Stomach (tissue), 9 donors: ENCODE results near the gene CPT1C. TPM values are rescaled to one million over a fixed set of nuclear protein-coding genes. Genes with fewer than 3 reads are reported as not detected.

ENCODE experiments used
- DNase-seq, 2 donors: peaks; one replicate each; pipeline versions ENCODE4 v3.0.0 to v3.0.0-alpha.2; 2013 to 2019
- H3K27ac ChIP-seq, 5 donors: fragments of 200-600 bp in 4 of 5; sonication (generic) in 4 of 5; one replicate each; pipeline ENCODE4 v1.5.1; 2013 to 2019; ENCODE audit warnings: mild to moderate bottlenecking in 1 of 5, moderate library complexity in 1 of 5
- H3K27me3 ChIP-seq, 3 donors: fragments of 200-600 bp; sonication (generic); one replicate each; pipeline ENCODE4 v1.5.1; 2017 to 2019; ENCODE audit warnings: mixed run types in 1 of 3
- H3K36me3 ChIP-seq, 4 donors: fragments of 200-600 bp; sonication (generic); 1 replicate in 3 of 4; 2 replicates in 1 of 4; pipeline ENCODE4 v1.5.1; 2016 to 2019
- H3K4me1 ChIP-seq, 4 donors: fragments of 200-600 bp; sonication (generic); one replicate each; pipeline ENCODE4 v1.5.1; 2016 to 2019
- H3K4me3 ChIP-seq, 4 donors: fragments of 200-600 bp; sonication (generic) in 3 of 4; one replicate each; pipeline ENCODE4 v1.5.1; 2016 to 2019; ENCODE audit warnings: mild to moderate bottlenecking in 1 of 4
- H3K9me3 ChIP-seq, 4 donors: fragments of 200-600 bp; sonication (generic); one replicate each; pipeline ENCODE4 v1.5.1; 2016 to 2019
- EP300 ChIP-seq: sonication (generic); formaldehyde crosslinking; IDR thresholded peaks from one replicate; pipeline ENCODE4 v1.6.1; 2017; ENCODE audit warnings: antibody characterized with exemption
- POLR2A ChIP-seq, 4 donors: fragments of 450-650 bp; IDR thresholded peaks; one replicate each; pipeline ENCODE4 v1.6.1; 2016; ENCODE audit warnings: antibody characterized with exemption in 4 of 4, control low read depth in 2 of 4, mild to moderate bottlenecking in 1 of 4, moderate library complexity in 1 of 4
- POLR2AphosphoS5 ChIP-seq, 3 donors: sonication (generic); formaldehyde crosslinking; IDR thresholded peaks; one replicate each; pipeline ENCODE4 v1.6.1; 2016; ENCODE audit warnings: antibody characterized with exemption in 3 of 3
- WGBS, 5 donors: extraction: QIAGEN DNeasy Blood & Tissue Kit in 3 of 5; methylation state at CpG; one replicate each; pipeline versions ENCODE4 v1.1.5 to v1.1.7; 2013 to 2018; 5-methylcytosine and 5-hydroxymethylcytosine counted together
- intact Hi-C: fragments of 100-400 bp; cut with DNase I; formaldehyde crosslinking; loops from one replicate; pipeline ENCODE4 v1.15.1; 2023; ENCODE audit warnings: low total_unique reads
- polyA plus RNA-seq, 3 donors: library from polyadenylated mRNA; stranded (reverse); fragments of 200-250 nt; gene quantifications; one replicate each; pipeline ENCODE4 v1.2.3, GENCODE V29; 2013
- total RNA-seq, 5 donors: library from RNA; depleted of rRNA; stranded (reverse); fragments of >200 nt; gene quantifications; one replicate each; pipeline versions ENCODE4 v1.1.0 to v1.2.3, GENCODE V29; 2014 to 2016
- TF ChIP-seq, protein P1 (sequence below), 7 experiments: fragments of 450-650 bp in 4 of 7; fragments of 200-600 bp in 3 of 7; sonication (generic) in 3 of 7; IDR thresholded peaks; one replicate each; pipeline ENCODE4 v1.5.1; 2016 to 2019; ENCODE audit warnings: antibody characterized with exemption in 7 of 7, control low read depth in 2 of 7, mild to moderate bottlenecking in 1 of 7
- donor health status: healthy with polysubstance abuse.
- donor health status: Bipolar disorder and iron deficiency.
- donor health status: healthy.

CPT1C gene
- total and polyA plus RNA-seq, 8 donors = 1.8 to 35.6 (median 3.1) TPM; not detected in 2

GRCh38 chr19:49654581-49654980, 36.3 kb upstream of the CPT1C start:
- Histone ChIP-seq H3K27ac (no peak overlapping the region), H3K36me3 (peaks cover 91 to 100% (median 100%) of the 10 kb centered on the region in 4 donors)
- intact Hi-C loops = no loop called here

GRCh38 chr19:49655570-49656455, 35.1 kb upstream of the CPT1C start:
- DNase-seq = no peak
- WGBS, 5 donors = 87 to 90% (median 89%) methylated on average over 22 to 23 of the region's 23 CpGs
- intact Hi-C loops = no loop called here

More at GRCh38 chr19:49654581-49654980, 36.3 kb upstream of the CPT1C start:
- Histone ChIP-seq H3K9me3 (no peaks in the 10 kb centered on the region), H3K27me3 (no peaks in the 10 kb centered on the region), H3K4me3 (no peak overlapping the region), H3K4me1 (no peaks in the 10 kb centered on the region)
- DNase-seq = no peak
- 77 to 86% (median 84%) methylated on average over 10 of the region's 10 CpGs for WGBS, 5 donors
- TF ChIP-seq POLR2AphosphoS5 (IDR thresholded peaks at IDR 0.05) (no peak), POLR2A (IDR thresholded peaks at IDR 0.05) (no peak), EP300 (no peak)
- TF ChIP-seq, protein P1, sequence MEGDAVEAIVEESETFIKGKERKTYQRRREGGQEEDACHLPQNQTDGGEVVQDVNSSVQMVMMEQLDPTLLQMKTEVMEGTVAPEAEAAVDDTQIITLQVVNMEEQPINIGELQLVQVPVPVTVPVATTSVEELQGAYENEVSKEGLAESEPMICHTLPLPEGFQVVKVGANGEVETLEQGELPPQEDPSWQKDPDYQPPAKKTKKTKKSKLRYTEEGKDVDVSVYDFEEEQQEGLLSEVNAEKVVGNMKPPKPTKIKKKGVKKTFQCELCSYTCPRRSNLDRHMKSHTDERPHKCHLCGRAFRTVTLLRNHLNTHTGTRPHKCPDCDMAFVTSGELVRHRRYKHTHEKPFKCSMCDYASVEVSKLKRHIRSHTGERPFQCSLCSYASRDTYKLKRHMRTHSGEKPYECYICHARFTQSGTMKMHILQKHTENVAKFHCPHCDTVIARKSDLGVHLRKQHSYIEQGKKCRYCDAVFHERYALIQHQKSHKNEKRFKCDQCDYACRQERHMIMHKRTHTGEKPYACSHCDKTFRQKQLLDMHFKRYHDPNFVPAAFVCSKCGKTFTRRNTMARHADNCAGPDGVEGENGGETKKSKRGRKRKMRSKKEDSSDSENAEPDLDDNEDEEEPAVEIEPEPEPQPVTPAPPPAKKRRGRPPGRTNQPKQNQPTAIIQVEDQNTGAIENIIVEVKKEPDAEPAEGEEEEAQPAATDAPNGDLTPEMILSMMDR (IDR thresholded peaks at IDR 0.05) = no peak

DNA sequence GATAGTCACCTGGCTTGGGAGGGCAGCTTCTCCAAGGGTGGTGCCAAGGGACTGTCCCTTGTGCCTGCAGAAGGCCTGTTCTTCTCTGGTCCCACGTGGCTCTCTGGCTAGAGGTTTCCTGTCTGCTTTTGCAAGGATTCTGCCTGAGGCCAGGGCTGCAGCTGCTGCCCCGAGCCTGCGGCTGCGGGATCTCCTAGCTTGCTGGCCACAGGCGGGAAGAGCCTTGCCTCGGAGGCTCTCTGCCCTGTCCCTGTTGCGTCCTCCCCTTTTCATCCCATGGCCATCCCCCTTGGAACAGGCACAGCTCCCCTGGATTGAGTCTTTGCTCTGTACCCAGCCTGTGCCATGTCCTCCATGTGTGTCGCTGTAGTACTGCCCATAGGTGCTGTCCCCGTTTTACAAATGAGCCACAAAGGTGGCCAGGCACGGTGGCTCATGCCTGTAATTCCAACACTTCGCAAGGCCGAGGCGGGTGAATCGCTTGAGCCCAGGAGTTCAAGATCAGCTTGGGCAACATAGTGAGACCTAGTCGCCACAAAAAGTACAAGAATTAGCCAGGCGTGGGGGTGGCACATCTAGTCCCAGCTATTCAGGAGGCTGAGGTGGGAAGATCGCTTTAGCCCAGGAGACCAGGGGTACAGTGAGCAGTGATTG, 34.3 kb upstream of the CPT1C start:
- no peaks in the 10 kb centered on the region for H3K4me1 ChIP-seq
- H3K27me3 ChIP-seq = no peaks in the 10 kb centered on the region
- no peak overlapping the region for H3K27ac ChIP-seq
- 88 to 91% (median 89%) methylated on average over 17 of the region's 17 CpGs for WGBS, 5 donors
- no peak overlapping the region for H3K4me3 ChIP-seq
- H3K9me3 ChIP-seq = no peaks in the 10 kb centered on the region
- intact Hi-C loops = no loop called here
- no peak for DNase-seq
- TF ChIP-seq, protein P1 (IDR thresholded peaks at IDR 0.05) = no peak
- TF ChIP-seq POLR2A (IDR thresholded peaks at IDR 0.05) (no peak), EP300 (no peak), POLR2AphosphoS5 (IDR thresholded peaks at IDR 0.05) (no peak)
- H3K36me3 ChIP-seq = peaks cover 91 to 100% (median 100%) of the 10 kb centered on the region in 4 donors

More at GRCh38 chr19:49655570-49656455, 35.1 kb upstream of the CPT1C start:
- Histone ChIP-seq H3K27ac (no peak overlapping the region), H3K4me1 (no peaks in the 10 kb centered on the region), H3K4me3 (no peak overlapping the region), H3K36me3 (peaks cover 90 to 100% (median 100%) of the 10 kb centered on the region in 4 donors), H3K27me3 (no peaks in the 10 kb centered on the region), H3K9me3 (no peaks in the 10 kb centered on the region)
- no peak for TF ChIP-seq POLR2A (IDR thresholded peaks at IDR 0.05)
- no peak for TF ChIP-seq POLR2AphosphoS5 (IDR thresholded peaks at IDR 0.05)
- TF ChIP-seq EP300 = no peak
- TF ChIP-seq, protein P1 (IDR thresholded peaks at IDR 0.05) = no peak

GRCh38 chr19:49657493-49658138, 33.3 kb upstream of the CPT1C start:
- peaks cover 96 to 100% (median 100%) of the 10 kb centered on the region in 4 donors for H3K36me3 ChIP-seq
- no peaks in the 10 kb centered on the region for H3K27me3 ChIP-seq
- no peak overlapping the region for H3K4me3 ChIP-seq
- no peaks in the 10 kb centered on the region for H3K9me3 ChIP-seq
- DNase-seq = no peak
- H3K4me1 ChIP-seq = no peaks in the 10 kb centered on the region
- 88 to 93% (median 90%) methylated on average over 18 to 22 of the region's 22 CpGs for WGBS, 5 donors
- H3K27ac ChIP-seq = no peak overlapping the region
- TF ChIP-seq POLR2A (IDR thresholded peaks at IDR 0.05) = no peak
- TF ChIP-seq POLR2AphosphoS5 (IDR thresholded peaks at IDR 0.05) = no peak
- TF ChIP-seq, protein P1 (IDR thresholded peaks at IDR 0.05) = no peak
- TF ChIP-seq EP300 = no peak
- intact Hi-C loops = no loop called here
